Spleen (tissue), 11 donors: ENCODE results near the gene SDK1. TPM values are rescaled to one million over a fixed set of nuclear protein-coding genes. Genes with fewer than 3 reads are reported as not detected.
A peak's percentile ranks its signal among the peaks of the same experiment; 100 is the strongest.

Experiments used
- DNase-seq: peaks from one replicate; pipeline ENCODE4 v3.0.0-alpha.2; 2020
- H3K27ac ChIP-seq, 8 donors: fragments of 200-600 bp; sonication (generic) in 7 of 8; 1 replicate in 4 of 8; 2 replicates in 4 of 8; pipeline versions ENCODE4 v1.5.0 to v1.8.0; 2016 to 2021; ENCODE audit warnings: inconsistent platforms in 4 of 8, mild to moderate bottlenecking in 4 of 8, moderate library complexity in 1 of 8
- H3K27me3 ChIP-seq, 7 donors: fragments of 200-600 bp; sonication (generic) in 6 of 7; replicated peaks in 1 of 7; 1 replicate in 4 of 7; 2 replicates in 3 of 7; pipeline versions ENCODE4 v1.5.0 to v1.8.0; 2016 to 2021; ENCODE audit warnings: inconsistent platforms in 3 of 7, mild to moderate bottlenecking in 1 of 7
- H3K36me3 ChIP-seq, 6 donors: fragments of 200-600 bp; sonication (generic) in 5 of 6; 1 replicate in 4 of 6; 2 replicates in 2 of 6; pipeline versions ENCODE4 v1.5.0 to v1.8.0; 2016 to 2021; ENCODE audit warnings: inconsistent platforms in 2 of 6
- H3K4me1 ChIP-seq, 6 donors: fragments of 200-600 bp; sonication (generic) in 5 of 6; 1 replicate in 3 of 6; 2 replicates in 3 of 6; pipeline versions ENCODE4 v1.5.0 to v1.8.0; 2016 to 2021; ENCODE audit warnings: inconsistent platforms in 3 of 6
- H3K4me3 ChIP-seq, 8 donors: fragments of 200-600 bp; sonication (generic) in 7 of 8; 1 replicate in 4 of 8; 2 replicates in 4 of 8; pipeline versions ENCODE4 v1.5.0 to v1.8.0; 2016 to 2021; ENCODE audit warnings: inconsistent platforms in 4 of 8, mild to moderate bottlenecking in 4 of 8, moderate library complexity in 2 of 8
- H3K9me3 ChIP-seq, 8 donors: fragments of 200-600 bp; sonication (generic) in 7 of 8; 1 replicate in 4 of 8; 2 replicates in 4 of 8; pipeline versions ENCODE4 v1.5.0 to v1.8.0; 2016 to 2021; ENCODE audit warnings: inconsistent platforms in 4 of 8
- CTCF ChIP-seq, 11 experiments: fragments of 200-600 bp in 7 of 11; fragments of 450-650 bp in 4 of 11; sonication (generic) in 4 of 11; IDR thresholded peaks in 8 of 11; conservative IDR thresholded peaks in 3 of 11; 1 replicate in 7 of 11; 2 replicates in 4 of 11; pipeline versions ENCODE4 v1.4.0 to v1.8.0; 2016 to 2021; ENCODE audit warnings: antibody characterized with exemption in 11 of 11, inconsistent platforms in 4 of 11, mild to moderate bottlenecking in 1 of 11
- POLR2A ChIP-seq, 3 donors: fragments of 450-650 bp; IDR thresholded peaks; one replicate each; pipeline ENCODE4 v1.5.1; 2017; ENCODE audit warnings: antibody characterized with exemption in 3 of 3, mild to moderate bottlenecking in 1 of 3
- POLR2AphosphoS5 ChIP-seq, 3 donors: sonication (generic); formaldehyde crosslinking; IDR thresholded peaks; one replicate each; pipeline ENCODE4 v1.5.1; 2017; ENCODE audit warnings: antibody characterized with exemption in 3 of 3
- WGBS, 5 donors: extraction: QIAGEN DNeasy Blood & Tissue Kit in 3 of 5; methylation state at CpG; one replicate each; pipeline versions ENCODE4 v1.1.5 to v1.1.7; 2013 to 2018; 5-methylcytosine and 5-hydroxymethylcytosine counted together
- intact Hi-C: fragments of 100-400 bp; cut with DNase I; formaldehyde crosslinking; loops from one replicate; pipeline ENCODE4 v1.15.0; 2023; ENCODE audit warnings: low total_unique reads
- polyA plus RNA-seq, 3 donors: library from polyadenylated mRNA; stranded (reverse); fragments of 200-250 nt; gene quantifications; one replicate each; pipeline ENCODE4 v1.2.1, GENCODE V29; 2013
- total RNA-seq, 7 donors: library from RNA; depleted of rRNA in 3 of 7; stranded (reverse); fragments of >200 nt in 3 of 7; fragmentation: NEBNext Ultra II Directional in 4 of 7; extraction: Animal tissue kit (Norgen Biotek cat#: 25700) in 4 of 7; gene quantifications; one replicate each; pipeline versions ENCODE4 v1.1.0 to v1.2.1, GENCODE V29; 2016 to 2021
- donor health status: healthy with polysubstance abuse.
- donor health status: DM: no; HTN: no; CAD: no; lungs with moderate emphysema.
- donor health status: DM: no; HTN: no; CAD: no.
- donor health status: Bipolar disorder and iron deficiency.
- donor health status: healthy.
- donor health status: DM: no; HTN: no; CAD: no.
- donor health status: DM: yes; HTN: yes; CAD: no.

SDK1 gene
- total and polyA plus RNA-seq, 10 donors: 3.2 to 54.1 (median 35.1) TPM

DNA sequence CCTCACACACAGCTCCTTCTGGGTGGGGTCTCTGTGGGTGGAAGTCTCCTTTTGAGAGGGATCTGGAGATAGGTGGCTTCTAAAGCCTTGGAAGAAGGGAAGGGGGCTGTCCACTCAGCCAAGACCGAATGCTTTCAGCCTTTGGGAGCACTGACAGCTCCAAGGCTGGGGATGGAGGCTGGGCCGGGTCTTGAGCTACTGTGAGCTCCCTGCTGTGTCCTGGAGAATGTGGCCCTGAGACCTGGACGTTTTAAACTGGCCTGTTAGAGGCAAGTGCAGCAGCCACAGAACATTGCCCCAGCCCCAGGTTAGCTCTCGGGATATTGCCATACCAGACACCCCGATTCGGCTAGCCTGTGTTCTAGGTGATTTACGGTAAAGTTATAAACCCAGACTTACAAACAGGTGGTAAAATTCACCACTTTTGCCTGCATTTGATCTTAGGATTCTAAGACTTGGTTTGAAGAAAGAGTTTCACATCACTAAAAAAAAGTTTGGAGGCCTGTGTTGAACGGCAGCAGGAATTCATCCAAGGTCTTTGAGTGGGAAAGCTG lies 832.5 kb downstream of the SDK1 start:
- 80 to 87% (median 82%) methylated on average over 7 to 8 of the region's 8 CpGs for WGBS, 5 donors
- Histone ChIP-seq H3K27me3 (no peaks in the 10 kb centered on the region), H3K36me3 (peaks cover 0 to 55% (median 1%) of the 10 kb centered on the region in 6 donors), H3K4me3 (no peak overlapping the region), H3K9me3 (no peaks in the 10 kb centered on the region), H3K27ac (no peak overlapping the region), H3K4me1 (no peaks in the 10 kb centered on the region)
- DNase-seq: peak; percentile 48
- intact Hi-C loops: no loop called here
- no peak for TF ChIP-seq POLR2AphosphoS5 (IDR thresholded peaks at IDR 0.05)
- TF ChIP-seq CTCF (IDR thresholded peaks at IDR 0.05 in 8 of 11, conservative IDR thresholded peaks at IDR 0.05 in 3 of 11): no peak
- no peak for TF ChIP-seq POLR2A (IDR thresholded peaks at IDR 0.05)

- TF ChIP-seq POLR2AphosphoS5 (IDR thresholded peaks at IDR 0.05): no peak
- TF ChIP-seq CTCF (IDR thresholded peaks at IDR 0.05 in 8 of 11, conservative IDR thresholded peaks at IDR 0.05 in 3 of 11): no peak
- TF ChIP-seq POLR2A (IDR thresholded peaks at IDR 0.05): no peak
- Histone ChIP-seq H3K27me3 (no peaks in the 10 kb centered on the region), H3K4me3 (no peak overlapping the region), H3K27ac (no peak overlapping the region), H3K4me1 (no peaks in the 10 kb centered on the region), H3K9me3 (no peaks in the 10 kb centered on the region), H3K36me3 (peaks cover 0 to 55% (median 1%) of the 10 kb centered on the region in 6 donors)
- DNase-seq: peak; percentile 50
- intact Hi-C loops: no loop called here
- WGBS, 5 donors: 82 to 93% (median 92%) methylated on average over 7 of the region's 7 CpGs
Measured at GRCh38 chr7:4134204-4134603, 833.2 kb downstream of the SDK1 start.

DNA sequence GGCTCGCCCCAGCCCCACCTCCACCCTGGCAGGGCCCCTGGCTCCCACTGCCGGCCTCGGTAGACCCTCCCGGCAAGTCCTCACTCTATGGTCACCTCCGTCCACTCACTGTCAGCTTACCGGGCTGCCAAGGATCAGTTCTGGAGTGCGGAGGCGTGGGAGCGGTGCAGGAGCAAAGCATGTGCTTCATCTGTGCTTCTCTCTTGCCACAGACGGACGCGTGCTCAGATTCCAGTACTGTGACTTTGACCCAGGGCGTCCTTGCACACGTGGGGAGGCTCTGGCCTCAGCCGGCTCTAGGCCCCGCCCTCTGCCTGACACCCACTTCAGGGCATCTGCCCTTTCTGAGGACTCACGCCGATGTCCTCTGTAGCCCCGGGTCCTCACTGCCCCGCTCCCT lies 833.6 kb downstream of the SDK1 start:
- intact Hi-C loops: no loop called here
- TF ChIP-seq CTCF (IDR thresholded peaks at IDR 0.05 in 8 of 11, conservative IDR thresholded peaks at IDR 0.05 in 3 of 11): no peak
- TF ChIP-seq POLR2AphosphoS5 (IDR thresholded peaks at IDR 0.05): no peak
- TF ChIP-seq POLR2A (IDR thresholded peaks at IDR 0.05): no peak
- H3K27me3 ChIP-seq: no peaks in the 10 kb centered on the region
- no peaks in the 10 kb centered on the region for H3K4me1 ChIP-seq
- no peak overlapping the region for H3K4me3 ChIP-seq
- no peaks in the 10 kb centered on the region for H3K9me3 ChIP-seq
- 84 to 90% (median 86%) methylated on average over 13 to 20 of the region's 20 CpGs for WGBS, 5 donors
- H3K36me3 ChIP-seq: peaks cover 0 to 54% (median 1%) of the 10 kb centered on the region in 6 donors
- no peak overlapping the region for H3K27ac ChIP-seq
- peak; percentile 57 for DNase-seq

GRCh38 chr7:4135301-4135700 lies 834.2 kb downstream of the SDK1 start:
- WGBS, 5 donors: 83 to 91% (median 88%) methylated on average over 12 of the region's 12 CpGs
- peaks cover 0 to 48% (median 1%) of the 10 kb centered on the region in 6 donors for H3K36me3 ChIP-seq
- H3K4me3 ChIP-seq: no peak overlapping the region
- H3K4me1 ChIP-seq: no peaks in the 10 kb centered on the region
- peak; percentile 32 for DNase-seq
- no peaks in the 10 kb centered on the region for H3K27me3 ChIP-seq
- intact Hi-C loops: no loop called here
- TF ChIP-seq POLR2AphosphoS5 (IDR thresholded peaks at IDR 0.05) (no peak), CTCF (IDR thresholded peaks at IDR 0.05 in 8 of 11, conservative IDR thresholded peaks at IDR 0.05 in 3 of 11) (no peak)
- H3K27ac ChIP-seq: no peak overlapping the region
- H3K9me3 ChIP-seq: no peaks in the 10 kb centered on the region
